ENCODE results near the gene CPNE5.

The CPNE5 gene

GRCh38 chr6:36787210-36787609, 52.0 kb downstream of the CPNE5 start:
- no peak for DNase-seq

GRCh38 chr6:36786055-36786675, 53.1 kb downstream of the CPNE5 start:
- DNase-seq, result no peak

GRCh38 chr6:36784376-36784636, 54.9 kb downstream of the CPNE5 start:
- DNase-seq, result no peak

- no peak for DNase-seq
Measured at GRCh38 chr6:36783603-36784375, 55.5 kb downstream of the CPNE5 start.

- no peak for DNase-seq
Measured at GRCh38 chr6:36781669-36782068, 57.6 kb downstream of the CPNE5 start.

- DNase-seq, result no peak
Measured at GRCh38 chr6:36780442-36781177, 58.6 kb downstream of the CPNE5 start.

- DNase-seq, result no peak
Measured at GRCh38 chr6:36779227-36779626, 60.0 kb downstream of the CPNE5 start.

GRCh38 chr6:36777801-36778200, 61.4 kb downstream of the CPNE5 start:
- DNase-seq, result no peak

- DNase-seq, result no peak
Measured at GRCh38 chr6:36776167-36776566, 63.1 kb downstream of the CPNE5 start.

- DNase-seq, result no peak
Measured at GRCh38 chr6:36774331-36774730, 64.9 kb downstream of the CPNE5 start.

GRCh38 chr6:36772397-36772796, 66.8 kb downstream of the CPNE5 start:
- DNase-seq, result no peak

GRCh38 chr6:36771145-36771544, 68.1 kb downstream of the CPNE5 start:
- DNase-seq, result no peak

GRCh38 chr6:36769676-36770499, 69.4 kb downstream of the CPNE5 start:
- no peak for DNase-seq

- DNase-seq, result no peak
Measured at GRCh38 chr6:36769183-36769675, 70.0 kb downstream of the CPNE5 start.

GRCh38 chr6:36766399-36766945, 72.8 kb downstream of the CPNE5 start:
- DNase-seq, result no peak

GRCh38 chr6:36765594-36766398, 73.4 kb downstream of the CPNE5 start:
- peak; percentile 79 to 80 for DNase-seq

GRCh38 chr6:36765190-36765589, 74.1 kb downstream of the CPNE5 start:
- no peak for DNase-seq

GRCh38 chr6:36762123-36762522, 77.1 kb downstream of the CPNE5 start:
- DNase-seq, result no peak

- no peak for DNase-seq
Measured at GRCh38 chr6:36760685-36761435, 78.4 kb downstream of the CPNE5 start.

- DNase-seq, result peak; percentile 73 to 78
Measured at GRCh38 chr6:36759148-36759759, 80.0 kb downstream of the CPNE5 start.
